Activated T-helper 2 cell treated with anti-CD3 and anti-CD28 coated beads, Interferon-gamma antibody, Interleukin-2, Interleukin-4, amounts not matched to agents 10 μg/mL and 5 μg/mL and 100 μg/mL, durations not matched to agents 14 hours and 24 hours and 36 hours (primary cell): Measurements from ENCODE around the gene NOXO1. TPM values are rescaled to one million over a fixed set of nuclear protein-coding genes. Genes with fewer than 3 reads are reported as not detected.

Source experiments
- total RNA-seq: library from RNA; stranded (reverse); gene quantifications from 2 replicates; pipeline ENCODE4 v1.2.3, GENCODE V29; 2022

The NOXO1 gene
- total RNA-seq, 1 donor from 2014 or later = 0.23 TPM

Other genes starting within 250 kb of the NOXO1 start
- 45.6 and 46.1 TPM in 2 replicates for gene NME3, start 209.9 kb downstream of the NOXO1 start, total RNA-seq
- 26.1 and 26.2 TPM in 2 replicates for gene EME2, start 208.7 kb downstream of the NOXO1 start, total RNA-seq
- 179 and 184 TPM in 2 replicates for gene MRPS34, start 208.3 kb downstream of the NOXO1 start, total RNA-seq
- 27.1 and 28.3 TPM in 2 replicates for gene SPSB3, start 198.9 kb downstream of the NOXO1 start, total RNA-seq
- 64.5 and 66.7 TPM in 2 replicates for gene NUBP2, start 198.5 kb downstream of the NOXO1 start, total RNA-seq
- gene IGFALS, start 187.8 kb downstream of the NOXO1 start, total RNA-seq = not detected in 2 replicates
- gene HAGH, start 154.6 kb downstream of the NOXO1 start, total RNA-seq = 60.3 and 67.6 TPM in 2 replicates
- gene FAHD1, start 154.3 kb downstream of the NOXO1 start, total RNA-seq = 17.6 and 20.8 TPM in 2 replicates
- gene MEIOB, start 109.3 kb downstream of the NOXO1 start, total RNA-seq = not detected in 2 replicates
- not detected in 2 replicates for gene HS3ST6, start 63.1 kb downstream of the NOXO1 start, total RNA-seq
- 33.5 and 35.0 TPM in 2 replicates for gene MSRB1, start 38.3 kb downstream of the NOXO1 start, total RNA-seq
- 0.66 and 0.85 TPM in 2 replicates for gene RPL3L, start 26.8 kb downstream of the NOXO1 start, total RNA-seq
- gene NDUFB10, start 21.9 kb downstream of the NOXO1 start, total RNA-seq = 132 TPM in 2 replicates
- gene RPS2, start 16.6 kb downstream of the NOXO1 start, total RNA-seq = 3,560 and 3,687 TPM in 2 replicates
- gene RNF151, start 14.6 kb downstream of the NOXO1 start, total RNA-seq = 0.39 TPM in 1 of 2 replicates, not detected in the other
- 64.2 and 72.5 TPM in 2 replicates for gene TBL3, start 9.4 kb downstream of the NOXO1 start, total RNA-seq
- gene GFER, start 2.7 kb upstream of the NOXO1 start, total RNA-seq = 39.2 and 40.0 TPM in 2 replicates
- gene SYNGR3, start 8.5 kb upstream of the NOXO1 start, total RNA-seq = 21.1 and 21.3 TPM in 2 replicates
- 82.0 and 83.3 TPM in 2 replicates for gene ZNF598, start 28.4 kb upstream of the NOXO1 start, total RNA-seq
- gene NPW, start 38.3 kb upstream of the NOXO1 start, total RNA-seq = 4.2 and 5.1 TPM in 2 replicates
- gene NHERF2, start 45.4 kb upstream of the NOXO1 start, total RNA-seq = 2.3 and 2.6 TPM in 2 replicates
- 43.5 and 54.7 TPM in 2 replicates for gene NTHL1, start 66.4 kb upstream of the NOXO1 start, total RNA-seq
- 89.7 and 92.8 TPM in 2 replicates for gene TSC2, start 66.5 kb upstream of the NOXO1 start, total RNA-seq
- 86.9 and 94.4 TPM in 2 replicates for gene PKD1, start 154.4 kb upstream of the NOXO1 start, total RNA-seq
- gene RAB26, start 167.2 kb upstream of the NOXO1 start, total RNA-seq = 0.46 and 0.59 TPM in 2 replicates
- 69.8 and 70.7 TPM in 2 replicates for gene TRAF7, start 174.3 kb upstream of the NOXO1 start, total RNA-seq
- 0.48 and 1.0 TPM in 2 replicates for gene CASKIN1, start 215.1 kb upstream of the NOXO1 start, total RNA-seq
- gene MLST8, start 224.0 kb upstream of the NOXO1 start, total RNA-seq = 54.3 and 56.4 TPM in 2 replicates
- 24.6 and 25.2 TPM in 2 replicates for gene BRICD5, start 229.4 kb upstream of the NOXO1 start, total RNA-seq
- 36.1 and 37.7 TPM in 2 replicates for gene PGP, start 233.4 kb upstream of the NOXO1 start, total RNA-seq
- gene E4F1, start 242.1 kb upstream of the NOXO1 start, total RNA-seq = 29.3 and 30.0 TPM in 2 replicates